Liver (tissue), 9 donors: ENCODE data around the gene SLC17A2. TPM values are rescaled to one million over a fixed set of nuclear protein-coding genes. Genes with fewer than 3 reads are reported as not detected.

Experiments used
- DNase-seq: peaks from one replicate; pipeline ENCODE4 v3.0.0-alpha.2; 2017; ENCODE audit warnings: low spot score
- H3K27ac ChIP-seq, 2 donors: one replicate each; pipeline ENCODE4 v1.7.0; 2013; ENCODE audit warnings: inconsistent platforms in 2 of 2, low read length in 2 of 2, control low read depth in 1 of 2, low read depth in 1 of 2, mild to moderate bottlenecking in 1 of 2
- H3K27me3 ChIP-seq, 4 donors: one replicate each; pipeline versions ENCODE4 v1.6.1 to v1.7.0; 2013; ENCODE audit warnings: low read length in 3 of 4, inconsistent platforms in 1 of 4, mild to moderate bottlenecking in 1 of 4, moderate library complexity in 1 of 4; ENCODE audit not compliant: control insufficient read depth in 4 of 4, insufficient read depth in 4 of 4
- H3K36me3 ChIP-seq, 4 donors: one replicate each; pipeline versions ENCODE4 v1.6.1 to v1.7.0; 2013; ENCODE audit warnings: low read length in 3 of 4, mild to moderate bottlenecking in 3 of 4, low read depth in 1 of 4, moderate library complexity in 1 of 4; ENCODE audit not compliant: control insufficient read depth in 4 of 4, insufficient read depth in 3 of 4
- H3K4me1 ChIP-seq, 4 donors: one replicate each; pipeline versions ENCODE4 v1.6.1 to v1.7.0; 2013; ENCODE audit warnings: low read length in 3 of 4, mild to moderate bottlenecking in 3 of 4, moderate library complexity in 1 of 4; ENCODE audit not compliant: control insufficient read depth in 4 of 4, insufficient read depth in 4 of 4
- H3K4me3 ChIP-seq, 3 donors: one replicate each; pipeline versions ENCODE4 v1.6.1 to v1.7.0; 2013; ENCODE audit warnings: low read length in 3 of 3, control low read depth in 1 of 3, low read depth in 1 of 3, mild to moderate bottlenecking in 1 of 3
- H3K9ac ChIP-seq, 2 donors: one replicate each; pipeline ENCODE4 v1.7.0; 2013; ENCODE audit warnings: low read length in 2 of 2, mild to moderate bottlenecking in 2 of 2, moderate library complexity in 2 of 2, control low read depth in 1 of 2, low read depth in 1 of 2
- H3K9me3 ChIP-seq, 4 donors: one replicate each; pipeline versions ENCODE4 v1.6.1 to v1.7.0; 2013; ENCODE audit warnings: low read length in 3 of 4; ENCODE audit not compliant: control insufficient read depth in 4 of 4
- EGR1 ChIP-seq, 2 donors: IDR thresholded peaks; 2 replicates each; pipeline ENCODE4 v1.6.1; 2016 to 2018; ENCODE audit warnings: antibody characterized with exemption in 2 of 2, low read depth in 2 of 2
- FOXA1 ChIP-seq: IDR thresholded peaks from 2 replicates; pipeline ENCODE4 v1.6.1; 2016; ENCODE audit warnings: antibody characterized with exemption
- FOXA2 ChIP-seq: IDR thresholded peaks from 2 replicates; pipeline ENCODE4 v1.6.1; 2016; ENCODE audit warnings: antibody characterized with exemption
- GABPA ChIP-seq, 2 donors: IDR thresholded peaks in 1 of 2; conservative IDR thresholded peaks in 1 of 2; 2 replicates each; pipeline ENCODE4 v1.6.1; 2016; ENCODE audit warnings: antibody characterized with exemption in 2 of 2, mild to moderate bottlenecking in 1 of 2, moderate library complexity in 1 of 2
- HNF4A ChIP-seq, 2 donors: conservative IDR thresholded peaks; 2 replicates each; pipeline ENCODE4 v1.6.1; 2016; ENCODE audit warnings: antibody characterized with exemption in 2 of 2, mild to moderate bottlenecking in 2 of 2
- JUND ChIP-seq, 2 donors: IDR thresholded peaks; 2 replicates each; pipeline ENCODE4 v1.6.1; 2016; ENCODE audit warnings: antibody characterized with exemption in 2 of 2
- RXRA ChIP-seq, 2 donors: IDR thresholded peaks; 2 replicates each; pipeline ENCODE4 v1.6.1; 2017 to 2018; ENCODE audit warnings: antibody characterized with exemption in 2 of 2, mild to moderate bottlenecking in 1 of 2
- SP1 ChIP-seq: IDR thresholded peaks from 2 replicates; pipeline ENCODE4 v1.6.1; 2018; ENCODE audit warnings: antibody characterized with exemption, mild to moderate bottlenecking
- TAF1 ChIP-seq: conservative IDR thresholded peaks from 2 replicates; pipeline ENCODE4 v1.6.1; 2016; ENCODE audit warnings: antibody characterized with exemption, mild to moderate bottlenecking
- YY1 ChIP-seq: IDR thresholded peaks from 2 replicates; pipeline ENCODE4 v1.6.1; 2016; ENCODE audit warnings: antibody characterized with exemption, mild to moderate bottlenecking
- WGBS: extraction: QIAGEN DNeasy Blood & Tissue Kit; methylation state at CpG from one replicate; pipeline ENCODE4 v1.1.7; 2013; 5-methylcytosine and 5-hydroxymethylcytosine counted together
- polyA plus RNA-seq, 2 donors: library from polyadenylated mRNA; stranded (reverse) in 1 of 2; unstranded in 1 of 2; fragments of 200-250 nt in 1 of 2; fragments of >200 nt in 1 of 2; fragmentation: Nextera tagmentation in 1 of 2; extraction: Ambion mirVana in 1 of 2; gene quantifications; one replicate each; pipeline versions ENCODE4 v1.2.1 to v1.2.3, GENCODE V29; 2013 to 2015
- total RNA-seq, 2 donors: library from RNA; depleted of rRNA; stranded (reverse); fragments of >200 nt; gene quantifications; one replicate each; pipeline ENCODE4 v1.2.3, GENCODE V29; 2014
- TF ChIP-seq, protein P1 (sequence below): IDR thresholded peaks from 2 replicates; pipeline ENCODE4 v1.6.1; 2016; ENCODE audit warnings: antibody characterized with exemption
- TF ChIP-seq, protein P2 (sequence below): IDR thresholded peaks from 2 replicates; pipeline ENCODE4 v1.6.1; 2016; ENCODE audit warnings: antibody characterized with exemption
- TF ChIP-seq, protein P3 (sequence below): fragments of 150-350 bp; IDR thresholded peaks from 2 replicates; pipeline ENCODE4 v1.5.1; 2017; ENCODE audit warnings: improper control_type of control experiment, low read depth, low read length; ENCODE audit not compliant: missing input control
- TF ChIP-seq, protein P4 (sequence below): IDR thresholded peaks from 2 replicates; pipeline ENCODE4 v1.6.1; 2016; ENCODE audit warnings: antibody characterized with exemption
- TF ChIP-seq, protein P5 (sequence below): IDR thresholded peaks from 2 replicates; pipeline ENCODE4 v1.6.1; 2016; ENCODE audit warnings: antibody characterized with exemption, mild to moderate bottlenecking
- donor health status: healthy.
- donor health status: healthy.
- donor health status: healthy.
- donor health status: healthy.
- donor health status: healthy.

SLC17A2 gene
- total and polyA plus RNA-seq, 4 donors: 26.2 to 88.1 (median 37.8) TPM

DNA sequence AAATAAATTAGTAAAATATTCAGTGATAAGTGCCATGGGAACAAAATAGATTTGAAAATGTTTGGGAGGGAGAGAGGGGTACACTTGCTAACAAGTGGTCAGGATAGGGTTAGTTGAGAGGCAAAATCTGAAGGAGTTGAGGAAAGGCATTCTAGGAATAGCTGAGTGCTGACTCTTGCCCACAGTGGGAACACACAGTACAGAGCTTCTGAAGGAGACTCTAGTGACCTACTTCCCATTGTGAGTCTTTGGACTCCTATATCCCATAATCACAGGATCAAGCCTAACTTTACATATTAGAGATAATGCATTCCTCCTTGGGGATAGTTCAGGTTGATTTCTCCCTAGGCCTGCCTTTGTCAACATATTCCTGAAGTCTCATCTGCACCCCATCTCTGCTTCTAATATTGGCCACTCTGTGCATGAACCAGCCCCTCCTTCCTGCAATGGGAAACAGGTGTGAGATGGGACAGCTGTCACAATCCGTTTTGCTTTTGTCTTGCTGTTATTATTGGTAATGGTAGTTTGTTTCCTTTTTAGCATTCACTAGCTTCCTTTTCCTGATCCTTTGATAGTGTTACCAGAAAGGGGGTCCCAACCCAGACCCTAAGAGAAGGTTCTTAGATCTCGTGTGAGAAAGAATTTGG lies 29.5 kb upstream of the SLC17A2 start:
- Histone ChIP-seq H3K9ac (no peak overlapping the region), H3K9me3 (no peaks in the 10 kb centered on the region), H3K27me3 (no peaks in the 10 kb centered on the region), H3K4me1 (peaks cover 0 to 25% (median 13%) of the 10 kb centered on the region in 4 donors), H3K4me3 (no peak overlapping the region), H3K27ac (no peak overlapping the region), H3K36me3 (no peaks in the 10 kb centered on the region)
- TF ChIP-seq, protein P1, sequence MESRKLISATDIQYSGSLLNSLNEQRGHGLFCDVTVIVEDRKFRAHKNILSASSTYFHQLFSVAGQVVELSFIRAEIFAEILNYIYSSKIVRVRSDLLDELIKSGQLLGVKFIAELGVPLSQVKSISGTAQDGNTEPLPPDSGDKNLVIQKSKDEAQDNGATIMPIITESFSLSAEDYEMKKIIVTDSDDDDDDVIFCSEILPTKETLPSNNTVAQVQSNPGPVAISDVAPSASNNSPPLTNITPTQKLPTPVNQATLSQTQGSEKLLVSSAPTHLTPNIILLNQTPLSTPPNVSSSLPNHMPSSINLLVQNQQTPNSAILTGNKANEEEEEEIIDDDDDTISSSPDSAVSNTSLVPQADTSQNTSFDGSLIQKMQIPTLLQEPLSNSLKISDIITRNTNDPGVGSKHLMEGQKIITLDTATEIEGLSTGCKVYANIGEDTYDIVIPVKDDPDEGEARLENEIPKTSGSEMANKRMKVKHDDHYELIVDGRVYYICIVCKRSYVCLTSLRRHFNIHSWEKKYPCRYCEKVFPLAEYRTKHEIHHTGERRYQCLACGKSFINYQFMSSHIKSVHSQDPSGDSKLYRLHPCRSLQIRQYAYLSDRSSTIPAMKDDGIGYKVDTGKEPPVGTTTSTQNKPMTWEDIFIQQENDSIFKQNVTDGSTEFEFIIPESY: no peak
- TF ChIP-seq, protein P2, sequence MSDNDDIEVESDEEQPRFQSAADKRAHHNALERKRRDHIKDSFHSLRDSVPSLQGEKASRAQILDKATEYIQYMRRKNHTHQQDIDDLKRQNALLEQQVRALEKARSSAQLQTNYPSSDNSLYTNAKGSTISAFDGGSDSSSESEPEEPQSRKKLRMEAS: no peak
- TF ChIP-seq YY1 (no peak), EGR1 (IDR thresholded peaks at IDR 0.05; ENCODE audit: low read depth in 2 of 2) (no peak), HNF4A (conservative IDR thresholded peaks at IDR 0.05) (no peak), FOXA1 (no peak), SP1 (no peak), RXRA (IDR thresholded peaks at IDR 0.05) (no peak), FOXA2 (no peak), JUND (IDR thresholded peaks at IDR 0.05) (no peak), GABPA (IDR thresholded peaks at IDR 0.05 in 1 of 2, conservative IDR thresholded peaks at IDR 0.05 in 1 of 2) (no peak)
- TF ChIP-seq, protein P3, sequence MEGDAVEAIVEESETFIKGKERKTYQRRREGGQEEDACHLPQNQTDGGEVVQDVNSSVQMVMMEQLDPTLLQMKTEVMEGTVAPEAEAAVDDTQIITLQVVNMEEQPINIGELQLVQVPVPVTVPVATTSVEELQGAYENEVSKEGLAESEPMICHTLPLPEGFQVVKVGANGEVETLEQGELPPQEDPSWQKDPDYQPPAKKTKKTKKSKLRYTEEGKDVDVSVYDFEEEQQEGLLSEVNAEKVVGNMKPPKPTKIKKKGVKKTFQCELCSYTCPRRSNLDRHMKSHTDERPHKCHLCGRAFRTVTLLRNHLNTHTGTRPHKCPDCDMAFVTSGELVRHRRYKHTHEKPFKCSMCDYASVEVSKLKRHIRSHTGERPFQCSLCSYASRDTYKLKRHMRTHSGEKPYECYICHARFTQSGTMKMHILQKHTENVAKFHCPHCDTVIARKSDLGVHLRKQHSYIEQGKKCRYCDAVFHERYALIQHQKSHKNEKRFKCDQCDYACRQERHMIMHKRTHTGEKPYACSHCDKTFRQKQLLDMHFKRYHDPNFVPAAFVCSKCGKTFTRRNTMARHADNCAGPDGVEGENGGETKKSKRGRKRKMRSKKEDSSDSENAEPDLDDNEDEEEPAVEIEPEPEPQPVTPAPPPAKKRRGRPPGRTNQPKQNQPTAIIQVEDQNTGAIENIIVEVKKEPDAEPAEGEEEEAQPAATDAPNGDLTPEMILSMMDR: no peak
- TF ChIP-seq, protein P4, sequence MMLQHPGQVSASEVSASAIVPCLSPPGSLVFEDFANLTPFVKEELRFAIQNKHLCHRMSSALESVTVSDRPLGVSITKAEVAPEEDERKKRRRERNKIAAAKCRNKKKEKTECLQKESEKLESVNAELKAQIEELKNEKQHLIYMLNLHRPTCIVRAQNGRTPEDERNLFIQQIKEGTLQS: no peak
- TF ChIP-seq, protein P5, sequence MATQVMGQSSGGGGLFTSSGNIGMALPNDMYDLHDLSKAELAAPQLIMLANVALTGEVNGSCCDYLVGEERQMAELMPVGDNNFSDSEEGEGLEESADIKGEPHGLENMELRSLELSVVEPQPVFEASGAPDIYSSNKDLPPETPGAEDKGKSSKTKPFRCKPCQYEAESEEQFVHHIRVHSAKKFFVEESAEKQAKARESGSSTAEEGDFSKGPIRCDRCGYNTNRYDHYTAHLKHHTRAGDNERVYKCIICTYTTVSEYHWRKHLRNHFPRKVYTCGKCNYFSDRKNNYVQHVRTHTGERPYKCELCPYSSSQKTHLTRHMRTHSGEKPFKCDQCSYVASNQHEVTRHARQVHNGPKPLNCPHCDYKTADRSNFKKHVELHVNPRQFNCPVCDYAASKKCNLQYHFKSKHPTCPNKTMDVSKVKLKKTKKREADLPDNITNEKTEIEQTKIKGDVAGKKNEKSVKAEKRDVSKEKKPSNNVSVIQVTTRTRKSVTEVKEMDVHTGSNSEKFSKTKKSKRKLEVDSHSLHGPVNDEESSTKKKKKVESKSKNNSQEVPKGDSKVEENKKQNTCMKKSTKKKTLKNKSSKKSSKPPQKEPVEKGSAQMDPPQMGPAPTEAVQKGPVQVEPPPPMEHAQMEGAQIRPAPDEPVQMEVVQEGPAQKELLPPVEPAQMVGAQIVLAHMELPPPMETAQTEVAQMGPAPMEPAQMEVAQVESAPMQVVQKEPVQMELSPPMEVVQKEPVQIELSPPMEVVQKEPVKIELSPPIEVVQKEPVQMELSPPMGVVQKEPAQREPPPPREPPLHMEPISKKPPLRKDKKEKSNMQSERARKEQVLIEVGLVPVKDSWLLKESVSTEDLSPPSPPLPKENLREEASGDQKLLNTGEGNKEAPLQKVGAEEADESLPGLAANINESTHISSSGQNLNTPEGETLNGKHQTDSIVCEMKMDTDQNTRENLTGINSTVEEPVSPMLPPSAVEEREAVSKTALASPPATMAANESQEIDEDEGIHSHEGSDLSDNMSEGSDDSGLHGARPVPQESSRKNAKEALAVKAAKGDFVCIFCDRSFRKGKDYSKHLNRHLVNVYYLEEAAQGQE: no peak
- 76% methylated on average over 2 of the region's 2 CpGs for WGBS
- no peak for DNase-seq

DNA sequence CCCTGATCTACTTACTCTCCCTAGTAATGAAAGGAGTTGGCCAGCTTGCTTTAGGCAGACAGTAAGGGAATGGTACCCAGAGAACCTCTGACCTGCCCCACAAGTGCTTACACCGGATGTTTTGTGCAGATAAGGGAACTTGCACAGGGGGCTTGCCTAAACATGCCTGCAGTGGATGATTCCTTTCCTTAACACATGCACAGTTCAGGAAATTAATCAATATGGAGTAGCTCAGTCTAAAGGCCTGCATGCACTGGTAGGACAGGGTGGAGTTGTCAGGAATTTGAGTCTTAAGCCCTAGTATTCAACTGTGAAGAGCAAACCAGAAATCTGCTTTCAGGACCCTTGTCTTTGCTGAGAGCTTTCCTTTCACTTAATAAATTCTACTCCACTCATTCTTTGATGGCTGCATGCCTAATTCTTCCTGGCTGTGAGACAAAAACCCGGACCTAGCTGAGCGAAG lies 28.2 kb upstream of the SLC17A2 start:
- no peak for DNase-seq
- no peak overlapping the region for H3K27ac ChIP-seq
- no peaks in the 10 kb centered on the region for H3K27me3 ChIP-seq
- peaks cover 0 to 14% (median 6%) of the 10 kb centered on the region in 4 donors for H3K4me1 ChIP-seq
- no peaks in the 10 kb centered on the region for H3K9me3 ChIP-seq
- no peak overlapping the region for H3K4me3 ChIP-seq
- no peaks in the 10 kb centered on the region for H3K36me3 ChIP-seq
- TF ChIP-seq SP1: no peak
- no peak for TF ChIP-seq TAF1
- TF ChIP-seq JUND (IDR thresholded peaks at IDR 0.05): no peak
- no peak for TF ChIP-seq GABPA (IDR thresholded peaks at IDR 0.05 in 1 of 2, conservative IDR thresholded peaks at IDR 0.05 in 1 of 2)
- TF ChIP-seq, protein P4: no peak
- TF ChIP-seq, protein P1: no peak
- no peak overlapping the region for H3K9ac ChIP-seq
- WGBS: 84% methylated on average over 3 of the region's 3 CpGs
